T-helper 22 cell (primary cell): ENCODE results near the gene PRPS1.
A peak's percentile ranks its signal among the peaks of the same experiment; 100 is the strongest.
"Not testable (repeated sequence)": the region's sequence is repeated elsewhere in the genome, so short reads cannot be mapped to it uniquely, and the experiment has no call there.

ENCODE experiments used
- DNase-seq: peaks from one replicate; pipeline ENCODE4 v3.0.0-alpha.2; 2020; ENCODE audit warnings: low read depth

The PRPS1 gene

DNA sequence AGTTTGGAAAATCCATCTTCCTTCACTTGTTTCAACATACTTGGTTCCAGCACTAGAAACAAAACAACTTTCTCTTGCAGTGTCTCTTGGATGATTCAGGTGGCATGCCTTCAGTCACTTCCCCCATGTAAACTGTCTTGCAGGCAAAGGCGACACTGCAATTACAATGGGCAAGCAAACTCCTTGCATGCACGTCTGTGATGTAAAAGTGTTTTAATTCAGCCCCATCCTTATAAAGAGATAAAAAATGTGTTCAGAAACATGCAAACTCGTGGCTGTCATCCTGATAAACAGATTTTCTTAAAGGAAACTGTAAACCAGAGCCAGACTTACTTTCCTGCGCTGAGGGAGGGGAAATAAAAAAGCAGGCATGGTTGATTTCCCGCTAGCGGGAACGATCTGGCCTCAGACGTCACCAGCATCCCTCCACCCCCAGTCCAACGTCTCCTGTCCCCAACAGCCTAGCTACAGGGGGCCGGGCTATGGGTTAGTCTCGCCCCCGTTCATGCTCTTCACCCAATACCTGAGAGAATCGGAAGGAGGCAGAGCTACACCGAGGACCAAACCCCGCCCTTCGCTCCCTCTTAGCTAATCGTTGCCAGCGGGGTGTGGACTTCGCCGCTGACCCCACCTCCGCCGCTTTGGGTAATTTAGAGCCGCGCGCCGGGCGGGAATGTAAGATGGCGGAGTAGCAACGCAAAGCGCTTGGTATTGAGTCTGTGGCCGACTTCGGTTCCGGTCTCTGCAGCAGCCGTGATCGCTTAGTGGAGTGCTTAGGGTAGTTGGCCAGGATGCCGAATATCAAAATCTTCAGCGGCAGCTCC lies at the start of gene PRPS1:
Gene PRPS1 (plus strand): TSS at position 673 of the 824 bp plus-strand sequence. CDS start 119 bp downstream, at position 792.
- peak; percentile 83 for DNase-seq

DNA sequence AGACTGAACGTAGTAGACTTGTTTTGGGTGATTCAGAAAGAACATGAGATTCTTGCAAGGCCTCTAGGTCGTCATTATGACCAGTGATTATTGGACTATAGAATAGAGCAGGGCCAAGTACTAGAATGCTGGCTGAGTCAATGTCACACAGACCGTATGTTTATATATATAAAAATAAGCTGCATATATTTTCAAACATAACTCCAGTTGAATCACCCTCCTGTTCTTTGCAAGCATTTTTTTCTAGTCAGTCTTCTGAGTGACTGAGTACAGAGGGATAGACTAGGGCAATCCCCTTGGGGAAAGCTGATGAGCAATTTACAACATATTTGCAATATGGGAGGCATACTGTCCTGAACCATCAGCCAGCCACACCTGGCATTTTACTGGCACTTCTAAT lies 48.4 kb upstream of the PRPS1 start:
- DNase-seq, result no peak

DNA sequence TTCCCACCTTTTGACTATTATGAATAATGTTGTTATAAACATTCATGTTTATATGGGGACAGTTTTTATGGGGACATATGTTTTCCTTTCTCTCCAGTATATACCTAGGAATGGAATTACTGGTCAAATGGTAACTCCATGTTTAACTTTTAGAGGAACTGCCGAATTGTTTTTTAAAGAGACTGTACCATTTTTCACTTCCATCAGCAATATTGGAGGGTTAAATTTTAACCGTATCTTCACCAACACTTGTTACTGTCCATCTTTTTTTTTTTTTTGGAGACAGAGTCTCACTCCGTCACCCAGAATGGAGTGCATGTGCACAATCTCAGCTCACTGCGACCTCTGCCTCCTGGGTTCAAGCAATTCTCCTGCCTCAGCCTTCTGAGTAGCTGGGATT lies 46.4 kb upstream of the PRPS1 start:
- no peak for DNase-seq

DNA sequence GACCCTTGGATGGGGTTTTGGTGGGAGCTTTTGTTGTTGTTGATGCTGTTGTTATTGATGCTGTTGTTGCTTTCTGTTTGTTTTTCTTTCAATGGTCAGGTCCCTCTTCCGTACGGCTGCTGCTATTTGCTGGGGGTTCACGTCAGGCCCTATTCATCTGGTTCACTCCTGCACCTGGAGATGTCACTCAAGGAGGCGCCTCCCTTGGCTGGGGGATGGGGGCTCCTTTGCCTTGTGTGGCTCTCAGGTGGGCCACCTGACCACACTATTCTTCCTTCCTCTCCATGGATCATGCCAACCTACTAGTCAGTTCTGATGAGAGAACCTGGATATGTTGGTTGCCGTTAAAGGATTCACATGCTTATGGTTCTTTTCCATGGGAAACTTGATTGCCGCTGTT lies 39.1 kb upstream of the PRPS1 start:
- DNase-seq, result no peak

DNA sequence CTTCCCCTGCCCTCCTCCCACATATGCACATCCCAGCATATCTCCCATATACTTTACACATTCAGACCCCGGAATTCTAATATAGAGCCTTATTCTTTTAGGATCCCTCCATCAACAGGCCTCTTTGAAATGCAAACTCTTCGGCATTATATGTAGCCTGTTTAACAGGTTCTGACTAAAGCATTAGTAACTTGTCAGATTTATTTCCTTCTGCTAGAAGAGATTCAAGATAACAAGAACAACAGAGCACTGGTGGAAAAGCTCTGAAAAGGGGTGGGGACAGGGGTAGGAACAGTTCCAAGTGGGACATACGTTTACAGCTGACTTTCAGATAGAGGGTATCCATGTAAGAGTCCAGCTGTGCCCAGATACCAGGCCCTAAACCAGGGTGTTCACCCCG lies 31.7 kb upstream of the PRPS1 start:
- DNase-seq, result no peak

DNA sequence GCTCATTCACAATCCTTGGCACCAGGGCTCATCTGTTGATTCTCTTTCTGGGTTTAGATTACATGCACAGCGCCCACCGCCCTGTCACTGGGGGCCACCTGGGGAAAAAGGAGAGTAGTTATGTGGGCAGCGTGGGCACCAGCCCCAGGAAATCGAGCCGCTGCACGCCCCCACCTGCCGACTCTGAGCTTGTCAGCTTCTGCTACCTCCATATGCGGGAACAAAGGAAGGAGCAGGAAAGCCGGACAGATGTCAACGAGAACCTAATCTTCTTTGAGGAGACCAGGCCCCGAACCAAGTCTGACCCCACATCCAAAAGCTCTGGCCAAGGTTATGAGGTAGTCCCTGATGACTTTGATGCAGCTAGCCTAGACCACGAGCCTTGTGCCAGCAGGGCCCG lies 31.0 kb upstream of the PRPS1 start:
- DNase-seq, result no peak

DNA sequence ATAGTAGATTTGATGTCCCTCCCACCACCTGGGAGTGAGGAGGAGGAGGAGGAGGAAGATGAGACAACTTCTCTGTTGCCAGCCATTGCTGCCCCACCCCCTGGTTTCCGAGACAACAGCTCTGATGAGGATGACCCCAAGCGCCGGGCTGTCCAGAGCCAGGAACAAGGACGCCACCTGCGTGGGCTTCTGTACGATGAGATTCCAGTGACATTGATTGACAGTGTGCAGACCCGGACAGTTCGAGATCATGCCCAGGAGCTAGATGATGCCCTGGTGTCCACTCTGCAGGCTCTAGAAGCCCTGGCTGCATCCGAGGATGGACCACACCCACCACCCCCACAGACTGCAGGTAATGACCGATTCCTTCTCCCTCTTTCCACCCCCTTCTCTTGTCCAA lies 30.5 kb upstream of the PRPS1 start:
- no peak for DNase-seq

DNA sequence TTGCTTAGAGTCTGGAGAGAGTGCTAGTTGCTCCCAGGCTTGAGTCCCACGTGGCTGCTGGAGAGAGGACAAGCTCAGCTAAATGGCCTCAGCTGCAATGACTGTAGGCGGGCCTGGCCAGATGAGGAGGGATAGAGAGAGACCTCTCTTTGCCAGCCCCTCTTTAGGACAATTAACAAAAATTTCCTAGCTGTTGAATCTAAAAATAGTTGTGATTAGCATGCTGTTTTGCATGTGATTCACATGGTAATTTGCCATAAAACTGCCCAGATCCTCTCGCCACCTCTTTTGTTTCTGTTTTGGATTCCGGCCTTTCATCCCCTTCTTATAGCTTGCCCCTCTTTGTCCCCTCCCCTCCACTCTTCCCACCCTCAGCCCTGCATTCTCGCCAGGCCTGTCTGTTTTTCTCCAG lies 28.9 kb upstream of the PRPS1 start:
- no peak for DNase-seq

DNA sequence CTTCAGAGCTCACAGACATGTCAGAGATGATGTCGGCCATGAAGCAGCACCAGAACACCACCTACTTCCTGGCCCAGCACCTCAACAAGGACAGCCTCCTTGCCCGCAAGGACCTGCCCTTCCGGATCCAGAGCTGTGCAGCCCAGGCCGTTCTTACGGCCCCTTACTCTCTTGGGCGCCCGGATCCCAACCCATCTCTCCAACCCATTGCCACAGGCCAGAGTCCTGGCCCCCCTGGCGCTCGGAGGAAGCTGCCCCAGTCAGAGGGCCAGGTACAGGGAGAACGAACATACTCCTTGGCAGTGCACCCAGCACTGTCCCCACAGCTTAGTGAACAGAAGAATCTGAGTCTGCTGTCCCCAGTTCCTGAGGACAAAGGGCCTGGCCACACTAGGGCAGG lies 27.9 kb upstream of the PRPS1 start:
- no peak for DNase-seq

DNA sequence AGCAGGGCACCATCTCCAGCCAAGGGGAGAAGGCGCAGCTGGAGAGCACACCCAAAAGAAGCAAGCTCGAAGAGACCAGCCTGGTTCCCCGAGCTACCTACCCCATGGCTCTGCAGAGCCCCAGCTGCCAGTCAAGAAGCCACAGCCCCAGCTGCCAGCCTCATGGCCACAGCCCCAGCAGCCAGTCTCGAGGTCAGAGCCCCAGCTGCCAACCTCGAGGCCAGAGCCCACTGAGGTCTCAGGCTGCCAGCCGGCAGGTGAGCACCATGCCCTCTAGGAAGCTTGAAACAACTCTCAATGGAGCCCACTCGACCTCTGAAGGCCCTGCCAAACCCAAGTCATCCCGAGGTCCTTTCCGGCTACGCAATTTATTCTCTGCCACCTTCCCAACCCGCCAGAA lies 27.0 kb upstream of the PRPS1 start:
- no peak for DNase-seq

DNA sequence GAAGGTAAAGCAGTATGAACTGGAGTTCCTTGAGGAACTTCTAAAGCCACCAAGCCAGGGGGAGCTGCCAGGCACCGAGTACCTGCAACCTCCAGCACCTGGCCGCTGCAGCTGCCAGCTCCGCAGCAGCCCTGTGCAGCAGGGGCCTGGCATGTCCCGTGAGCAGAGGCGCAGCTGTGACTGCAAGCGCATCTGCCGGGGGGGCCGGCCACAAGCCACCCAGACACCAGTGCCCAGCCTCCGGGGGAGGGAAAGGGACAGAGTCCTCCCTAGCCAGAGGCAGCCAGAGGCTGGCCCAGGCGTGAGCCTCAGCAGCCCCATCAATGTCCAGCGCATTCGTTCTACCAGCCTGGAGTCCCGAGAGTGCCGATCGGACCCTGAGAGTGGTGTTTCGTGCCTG lies 26.6 kb upstream of the PRPS1 start:
- DNase-seq, result no peak

DNA sequence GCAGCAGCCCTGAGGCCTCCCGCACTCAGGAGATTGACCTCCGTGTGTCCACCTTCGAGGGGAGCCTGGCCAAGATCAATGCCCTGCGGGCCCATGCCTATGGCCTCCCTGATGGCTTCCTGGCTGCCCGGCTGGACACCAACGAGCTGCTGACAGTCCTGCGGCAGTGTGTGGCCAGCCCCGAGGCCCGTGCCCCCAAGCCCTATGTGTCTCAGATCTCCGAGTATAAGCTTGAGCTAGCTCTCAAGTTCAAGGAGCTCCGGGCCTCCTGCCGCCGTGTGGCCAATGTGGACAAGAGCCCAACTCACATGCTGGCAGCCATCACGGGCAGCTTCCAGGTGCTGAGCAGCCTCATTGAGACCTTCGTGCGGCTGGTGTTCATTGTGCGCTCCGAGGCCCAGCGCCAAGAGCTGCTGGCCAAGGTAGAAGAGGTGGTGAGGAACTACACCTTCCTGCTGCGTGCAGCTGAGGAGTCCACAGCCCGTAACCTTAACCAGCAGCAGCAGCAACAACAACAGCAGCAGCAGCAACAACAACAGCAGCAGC lies 25.5 kb upstream of the PRPS1 start:
- no peak for DNase-seq

DNA sequence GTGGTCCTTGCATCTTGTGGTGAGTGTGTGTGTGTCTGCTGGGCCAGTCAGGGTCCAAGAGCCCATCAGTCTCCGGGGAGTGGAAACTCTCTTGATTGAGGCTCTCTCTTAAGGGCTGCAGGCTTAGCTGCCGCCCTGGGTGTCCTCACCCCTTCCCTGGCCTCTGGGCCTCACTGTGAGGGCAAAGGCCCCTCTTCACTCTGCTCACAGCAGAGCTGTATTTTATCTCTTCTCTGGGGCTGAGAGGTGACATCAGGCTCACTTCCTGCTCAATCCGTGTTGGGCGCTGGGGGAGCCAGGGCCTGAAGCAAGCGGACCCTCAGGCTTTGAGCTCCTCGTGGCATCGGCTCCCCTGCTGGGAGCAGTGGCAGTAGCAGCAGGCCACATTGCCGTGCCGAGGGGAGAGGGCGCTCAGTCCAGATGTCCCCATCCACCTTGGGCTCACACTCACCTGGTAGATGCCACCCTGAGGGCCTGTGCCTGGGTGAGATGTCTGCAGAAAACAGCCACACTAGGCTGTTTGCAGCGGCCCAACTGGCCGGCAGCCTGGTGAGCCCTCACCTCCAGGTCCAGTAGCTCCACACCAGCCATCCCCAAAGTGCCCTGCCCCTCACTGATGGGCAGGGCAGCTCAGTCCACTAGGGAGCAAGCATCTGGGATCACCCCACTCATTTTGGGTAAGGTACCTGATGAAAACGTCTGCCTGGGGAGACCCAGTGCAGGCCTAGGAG lies 24.7 kb upstream of the PRPS1 start:
- DNase-seq, result no peak

DNA sequence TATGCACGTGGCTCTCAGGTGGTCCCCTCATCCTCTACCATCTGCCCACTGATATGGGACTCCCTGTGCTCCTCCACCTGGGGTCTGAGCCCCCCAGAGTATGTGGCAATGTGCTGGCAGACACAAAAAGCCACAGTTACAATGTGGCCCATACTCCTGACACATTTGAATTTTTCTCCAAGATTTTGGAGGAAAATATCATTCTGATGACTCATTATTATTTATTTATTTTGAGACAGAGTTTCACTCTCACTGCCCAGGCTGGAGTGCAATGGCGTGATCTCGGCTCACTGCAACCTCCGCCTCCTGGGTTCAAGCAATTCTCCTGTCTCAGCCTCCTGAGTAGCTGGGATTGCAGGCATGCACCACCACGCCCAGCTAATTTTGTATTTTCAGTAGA lies 19.2 kb upstream of the PRPS1 start:
- DNase-seq, result not testable (repeated sequence)

DNA sequence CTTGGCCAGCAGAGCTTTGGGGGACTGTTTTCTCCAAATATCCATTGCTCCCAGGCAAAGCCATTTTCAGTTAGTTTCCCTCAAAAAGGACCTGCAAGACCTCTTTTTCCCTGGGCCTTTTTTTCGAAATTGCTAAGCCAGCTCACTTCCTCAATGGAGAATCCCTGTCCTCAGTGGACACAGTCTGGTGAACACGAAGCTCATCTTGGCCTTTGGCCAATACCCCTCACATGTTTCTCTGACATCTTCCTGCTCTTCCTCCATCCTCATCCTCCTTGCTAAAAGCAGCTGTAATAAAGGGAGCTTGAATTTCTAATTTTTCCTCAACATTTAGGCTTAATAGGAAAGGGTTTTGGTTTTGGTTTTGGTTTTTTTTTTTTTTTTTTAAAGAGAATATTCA lies 17.6 kb upstream of the PRPS1 start:
- DNase-seq, result no peak

DNA sequence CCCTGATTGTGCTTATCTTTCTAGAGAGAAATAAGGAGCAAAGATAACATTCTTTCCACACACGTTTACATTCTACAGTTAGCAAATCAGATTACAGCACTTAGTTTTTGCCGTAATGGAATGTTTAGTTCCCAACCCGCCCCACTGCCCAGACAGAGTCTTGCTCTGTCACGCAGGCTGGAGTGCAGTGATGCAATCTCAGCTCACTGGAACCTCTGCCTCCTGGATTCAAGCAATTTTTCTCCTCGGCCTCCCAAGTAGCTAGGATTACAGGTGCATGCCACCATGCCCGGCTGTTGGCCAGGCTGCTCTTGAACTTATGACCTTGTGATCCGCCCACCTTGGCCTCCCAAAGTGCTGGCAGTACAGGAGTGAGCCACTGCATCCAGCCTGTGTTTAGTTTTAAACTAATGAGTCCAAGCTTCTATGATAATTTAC lies 8.4 kb upstream of the PRPS1 start:
- DNase-seq, result no peak

DNA sequence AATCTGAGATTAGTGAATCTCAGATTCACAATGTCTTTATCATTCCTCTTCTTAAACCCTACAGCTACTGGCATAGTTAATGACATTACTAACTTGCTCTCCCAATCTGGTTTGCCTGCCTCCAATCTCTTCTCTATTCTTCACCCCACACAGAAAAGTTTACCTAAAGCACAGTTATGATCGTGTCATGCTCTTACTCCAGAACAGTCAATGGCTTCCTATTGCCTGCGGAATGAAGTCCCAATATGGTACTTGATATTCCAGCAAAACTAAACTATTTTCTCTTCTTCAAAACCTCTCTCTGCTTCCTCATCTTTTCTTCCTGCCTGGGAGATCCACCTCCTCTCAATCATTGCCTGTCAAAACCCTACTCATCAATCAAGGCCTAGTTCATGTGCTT lies 3.4 kb upstream of the PRPS1 start:
- DNase-seq, result no peak

DNA sequence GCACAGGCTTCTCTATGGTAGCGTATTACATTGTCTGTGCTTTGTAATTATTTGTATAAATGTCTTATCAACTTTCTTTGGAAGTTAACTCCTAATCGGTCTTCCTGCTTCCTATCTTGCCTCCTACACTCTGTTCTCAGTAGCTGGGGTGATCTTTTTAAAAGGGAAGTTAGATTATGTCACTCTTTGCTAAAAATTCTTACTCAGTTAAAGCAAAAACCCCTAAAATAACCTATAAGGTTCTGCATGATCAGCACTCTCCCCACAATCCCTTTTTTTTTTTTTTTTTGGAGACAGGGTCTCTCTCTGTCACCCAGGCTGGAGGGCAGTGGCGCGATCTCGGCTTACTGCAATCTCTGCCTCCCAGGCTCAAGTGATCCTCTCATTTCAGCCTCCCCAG lies 2.6 kb upstream of the PRPS1 start:
- no peak for DNase-seq

DNA sequence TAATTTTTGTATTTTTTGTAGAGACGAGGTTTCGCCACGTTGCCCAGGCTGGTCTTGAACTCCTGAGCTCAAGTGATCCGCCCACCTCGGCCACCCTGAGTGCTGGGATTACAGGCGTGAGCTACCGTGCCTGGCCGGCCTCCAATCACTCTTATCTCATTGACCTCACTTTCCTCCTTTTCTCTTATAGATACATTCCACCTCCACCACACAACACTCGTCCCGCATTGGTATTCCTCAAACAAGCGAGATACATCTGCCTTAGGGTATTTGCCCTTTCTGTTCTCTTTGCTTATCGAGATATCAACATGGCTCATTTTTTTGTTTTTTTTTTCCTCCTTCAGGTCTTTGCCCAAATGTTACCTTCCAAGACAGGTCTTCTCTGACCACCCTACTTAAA lies 1.8 kb upstream of the PRPS1 start:
- DNase-seq, result no peak

DNA sequence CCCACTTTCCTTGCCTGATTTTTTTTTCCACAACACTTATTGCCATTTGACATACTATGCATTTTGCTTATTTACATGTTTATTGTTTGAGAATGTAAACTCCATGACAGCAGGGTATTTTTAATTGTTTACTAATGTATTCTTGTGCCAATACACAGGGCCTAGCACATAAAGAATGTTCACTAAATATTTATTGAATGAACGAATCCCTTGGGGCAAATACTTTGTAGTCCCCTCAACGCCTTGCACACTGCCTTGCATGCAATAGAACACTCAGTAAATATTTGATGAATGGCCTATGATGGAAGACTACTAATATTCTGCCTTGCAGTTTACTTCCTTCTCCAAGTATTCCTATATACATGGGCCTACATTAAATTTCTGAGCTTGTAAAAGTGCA lies 1.4 kb upstream of the PRPS1 start:
- DNase-seq, result no peak

DNA sequence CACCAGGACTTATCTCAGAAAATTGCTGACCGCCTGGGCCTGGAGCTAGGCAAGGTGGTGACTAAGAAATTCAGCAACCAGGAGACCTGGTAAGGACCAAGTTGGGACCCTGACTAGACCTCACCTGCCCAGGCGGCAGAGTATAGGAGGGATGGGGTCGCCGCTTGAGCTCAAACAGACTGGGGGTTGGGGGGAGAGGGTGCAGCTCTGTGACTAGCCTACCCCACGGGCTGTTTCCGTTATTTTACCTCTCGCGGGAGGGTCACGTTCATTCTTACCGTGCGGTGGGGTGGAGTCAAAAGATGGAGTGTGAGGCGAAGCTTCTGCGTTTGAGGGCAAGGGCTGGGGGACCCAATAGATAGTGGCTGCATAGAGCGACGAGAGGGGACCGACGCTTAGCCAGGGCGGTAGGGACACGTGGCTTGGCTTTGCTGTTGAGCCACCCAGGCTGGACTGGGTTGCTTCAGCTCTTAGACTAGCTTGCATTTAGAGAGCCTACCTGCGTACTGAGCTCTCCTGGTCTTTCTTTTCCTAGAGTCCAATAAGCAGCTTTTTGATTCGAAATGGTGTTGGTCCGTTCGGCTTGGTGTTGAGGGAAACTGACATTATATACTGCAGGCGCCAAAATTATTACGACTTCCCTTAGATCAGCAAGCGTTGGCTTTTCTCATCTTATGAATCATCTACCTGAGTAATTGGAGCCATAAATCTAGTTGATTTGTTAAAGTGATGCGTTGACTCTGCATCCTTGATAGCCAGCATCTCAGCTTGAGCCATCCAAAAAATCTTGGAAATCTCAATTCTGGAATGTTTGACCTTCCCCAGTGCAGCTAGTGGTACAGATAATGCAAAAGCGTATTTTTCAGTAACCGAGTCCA lies 591 bp downstream of the PRPS1 start:
- peak; percentile 39 for DNase-seq

DNA sequence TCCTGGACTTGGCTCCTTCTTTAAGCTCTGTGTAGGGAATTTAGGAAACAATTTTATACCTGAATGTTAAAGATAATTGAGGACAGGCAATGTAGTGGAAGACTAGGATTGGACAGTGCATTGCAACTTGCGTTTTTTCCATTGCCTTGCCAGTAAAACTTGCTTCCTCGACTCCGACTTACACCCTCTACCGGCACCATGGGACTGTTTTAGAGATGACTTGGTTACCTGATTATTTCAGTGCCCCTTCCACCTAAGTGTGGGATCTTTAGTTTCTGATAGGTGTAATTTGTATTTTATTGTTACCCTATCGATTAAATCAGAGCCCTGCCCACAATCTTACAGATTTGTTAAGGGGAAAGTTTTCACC lies 1.2 kb downstream of the PRPS1 start:
- DNase-seq, result no peak
